Sigmoid colon (tissue), 7 donors: ENCODE results near the gene NAGS. TPM values are rescaled to one million over a fixed set of nuclear protein-coding genes. Genes with fewer than 3 reads are reported as not detected.
"Not testable (repeated sequence)": the region's sequence is repeated elsewhere in the genome, so short reads cannot be mapped to it uniquely, and the experiment has no call there.

Experiments
- DNase-seq: peaks from one replicate; pipeline ENCODE4 v3.0.0-alpha.2; 2019
- H3K27ac ChIP-seq, 4 donors: fragments of 200-600 bp; sonication (generic); one replicate each; pipeline ENCODE4 v1.5.1; 2016 to 2019; ENCODE audit warnings: mild to moderate bottlenecking in 1 of 4
- H3K27me3 ChIP-seq, 3 donors: fragments of 200-600 bp; sonication (generic); one replicate each; pipeline ENCODE4 v1.5.1; 2019; ENCODE audit warnings: mild to moderate bottlenecking in 1 of 3
- H3K36me3 ChIP-seq, 4 donors: fragments of 200-600 bp; sonication (generic); one replicate each; pipeline ENCODE4 v1.5.1; 2016 to 2019
- H3K4me1 ChIP-seq, 4 donors: fragments of 200-600 bp; sonication (generic); one replicate each; pipeline ENCODE4 v1.5.1; 2017 to 2019
- H3K4me3 ChIP-seq, 4 donors: fragments of 200-600 bp; sonication (generic); one replicate each; pipeline ENCODE4 v1.5.1; 2017 to 2019; ENCODE audit warnings: mild to moderate bottlenecking in 2 of 4, moderate library complexity in 1 of 4
- H3K9me3 ChIP-seq, 4 donors: fragments of 200-600 bp in 3 of 4; sonication (generic) in 3 of 4; one replicate each; pipeline versions ENCODE4 v1.5.1 to v1.6.1; 2013 to 2019
- EP300 ChIP-seq, 4 donors: sonication (generic); formaldehyde crosslinking; IDR thresholded peaks; one replicate each; pipeline ENCODE4 v1.6.1; 2017; ENCODE audit warnings: antibody characterized with exemption in 4 of 4
- POLR2A ChIP-seq, 2 donors: fragments of 450-650 bp; IDR thresholded peaks; one replicate each; pipeline ENCODE4 v1.6.1; 2016; ENCODE audit warnings: antibody characterized with exemption in 2 of 2, mild to moderate bottlenecking in 2 of 2, moderate library complexity in 2 of 2
- POLR2AphosphoS5 ChIP-seq, 4 donors: sonication (generic); formaldehyde crosslinking; IDR thresholded peaks; one replicate each; pipeline ENCODE4 v1.6.1; 2017; ENCODE audit warnings: antibody characterized with exemption in 4 of 4
- WGBS, 2 donors: extraction: QIAGEN DNeasy Blood & Tissue Kit; methylation state at CpG; one replicate each; pipeline ENCODE4 v1.1.7; 2013; 5-methylcytosine and 5-hydroxymethylcytosine counted together
- intact Hi-C: fragments of 100-400 bp; cut with DNase I; formaldehyde crosslinking; loops from one replicate; pipeline ENCODE4 v1.15.1; 2023
- polyA plus RNA-seq, 3 donors: library from polyadenylated mRNA; stranded (reverse); fragments of 200-250 nt; gene quantifications; one replicate each; pipeline ENCODE4 v1.2.3, GENCODE V29; 2013
- total RNA-seq, 4 donors: library from RNA; depleted of rRNA; stranded (reverse); fragments of >200 nt; gene quantifications; one replicate each; pipeline ENCODE4 v1.1.0, GENCODE V29; 2016
- TF ChIP-seq, protein P1 (sequence below), 4 experiments: fragments of 450-650 bp in 3 of 4; fragments of 200-600 bp in 1 of 4; IDR thresholded peaks; one replicate each; pipeline ENCODE4 v1.5.1; 2016 to 2019; ENCODE audit warnings: antibody characterized with exemption in 4 of 4, mild to moderate bottlenecking in 3 of 4, moderate library complexity in 2 of 4
- donor health status: healthy with polysubstance abuse.
- donor health status: Bipolar disorder and iron deficiency.
- donor health status: healthy.

NAGS gene
- total and polyA plus RNA-seq, 7 donors, result 0.54 to 13.2 (median 1.4) TPM

DNA sequence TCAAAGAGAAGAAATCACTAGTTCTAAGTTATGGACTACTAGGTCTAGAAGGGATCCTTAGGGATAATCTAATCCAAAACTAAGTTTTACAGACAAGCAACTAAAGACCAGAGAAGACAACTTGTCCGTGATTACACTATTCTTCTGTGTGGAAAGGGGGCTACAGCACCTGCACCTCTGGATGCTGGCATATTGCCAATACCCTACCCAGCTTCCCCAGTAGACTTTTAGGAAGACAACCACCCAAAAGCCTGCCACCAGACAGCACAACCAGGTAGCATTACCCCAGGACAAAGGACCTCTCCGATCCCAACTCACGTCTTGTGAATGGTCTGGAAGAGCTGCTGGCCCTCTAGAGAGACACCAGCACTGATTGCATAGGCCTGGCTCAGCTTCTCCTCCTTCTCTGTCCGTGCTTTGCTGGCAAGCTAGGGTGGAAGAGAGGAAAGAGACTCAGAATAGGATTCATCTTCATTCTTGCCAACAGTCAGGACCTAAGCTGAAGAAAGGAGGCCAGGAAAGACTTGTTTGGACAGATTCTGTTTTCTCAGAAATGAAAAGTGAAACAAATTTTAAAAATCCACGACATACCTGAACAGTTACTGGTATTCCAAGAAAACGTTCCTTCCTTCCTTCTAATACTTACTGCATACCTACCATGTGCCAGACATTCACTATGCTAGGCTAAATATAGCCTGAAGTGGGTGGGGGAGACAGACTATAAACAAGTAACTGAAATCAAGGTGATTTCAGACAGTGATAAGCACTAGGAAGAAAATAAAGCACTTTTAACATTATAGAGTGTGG lies 35.6 kb downstream of the NAGS start:
- Histone ChIP-seq H3K36me3 (peaks cover 0 to 28% (median 17%) of the 10 kb centered on the region in 4 donors), H3K27ac (peak overlapping the region; percentile 62 to 72 (median 67)), H3K9me3 (no peaks in the 10 kb centered on the region), H3K4me1 (peaks cover 0 to 57% (median 41%) of the 10 kb centered on the region in 4 donors), H3K27me3 (no peaks in the 10 kb centered on the region), H3K4me3 (no peak overlapping the region)
- TF ChIP-seq POLR2AphosphoS5 (IDR thresholded peaks at IDR 0.05) (no peak), POLR2A (IDR thresholded peaks at IDR 0.05) (no peak), EP300 (IDR thresholded peaks at IDR 0.05) (no peak)
- TF ChIP-seq, protein P1, sequence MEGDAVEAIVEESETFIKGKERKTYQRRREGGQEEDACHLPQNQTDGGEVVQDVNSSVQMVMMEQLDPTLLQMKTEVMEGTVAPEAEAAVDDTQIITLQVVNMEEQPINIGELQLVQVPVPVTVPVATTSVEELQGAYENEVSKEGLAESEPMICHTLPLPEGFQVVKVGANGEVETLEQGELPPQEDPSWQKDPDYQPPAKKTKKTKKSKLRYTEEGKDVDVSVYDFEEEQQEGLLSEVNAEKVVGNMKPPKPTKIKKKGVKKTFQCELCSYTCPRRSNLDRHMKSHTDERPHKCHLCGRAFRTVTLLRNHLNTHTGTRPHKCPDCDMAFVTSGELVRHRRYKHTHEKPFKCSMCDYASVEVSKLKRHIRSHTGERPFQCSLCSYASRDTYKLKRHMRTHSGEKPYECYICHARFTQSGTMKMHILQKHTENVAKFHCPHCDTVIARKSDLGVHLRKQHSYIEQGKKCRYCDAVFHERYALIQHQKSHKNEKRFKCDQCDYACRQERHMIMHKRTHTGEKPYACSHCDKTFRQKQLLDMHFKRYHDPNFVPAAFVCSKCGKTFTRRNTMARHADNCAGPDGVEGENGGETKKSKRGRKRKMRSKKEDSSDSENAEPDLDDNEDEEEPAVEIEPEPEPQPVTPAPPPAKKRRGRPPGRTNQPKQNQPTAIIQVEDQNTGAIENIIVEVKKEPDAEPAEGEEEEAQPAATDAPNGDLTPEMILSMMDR (IDR thresholded peaks at IDR 0.05), result no peak
- intact Hi-C loops, result loop anchor here (2.0 kb wide), 1 partner anchor 95 kb away; no protein-coding TSS in a partner anchor
- 70 to 78% methylated on average over 6 of the region's 6 CpGs for WGBS, 2 donors
- no peak for DNase-seq

DNA sequence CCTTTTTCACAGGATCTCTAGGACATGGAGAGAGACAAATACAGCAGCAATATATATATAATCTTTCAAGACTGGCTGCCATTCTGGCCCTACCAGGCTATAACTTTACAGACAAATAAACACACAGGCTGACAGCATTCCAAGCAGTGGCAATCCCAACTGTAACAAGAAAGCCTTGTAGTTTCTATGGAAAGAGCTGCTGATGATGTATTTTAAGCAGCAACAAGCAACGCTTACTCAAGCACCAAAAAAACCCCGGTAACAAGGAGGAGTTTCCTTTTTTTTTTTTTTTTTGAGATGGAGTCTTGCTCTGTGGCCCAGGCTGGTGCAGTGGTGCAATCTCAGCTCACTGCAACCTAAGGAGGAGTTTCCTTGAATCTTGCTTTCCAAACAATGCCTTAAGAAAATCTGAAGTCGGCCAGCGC lies 38.9 kb downstream of the NAGS start:
- H3K36me3 ChIP-seq, result peaks cover 0 to 12% (median 0%) of the 10 kb centered on the region in 4 donors
- H3K27me3 ChIP-seq, result no peaks in the 10 kb centered on the region
- intact Hi-C loops, result no loop called here
- peak; percentile 72 for DNase-seq
- TF ChIP-seq POLR2A (IDR thresholded peaks at IDR 0.05) (no peak), POLR2AphosphoS5 (IDR thresholded peaks at IDR 0.05) (no peak), EP300 (IDR thresholded peaks at IDR 0.05) (no peak)
- TF ChIP-seq, protein P1 (IDR thresholded peaks at IDR 0.05), result no peak
- peak overlapping the region; percentile 19 to 71 (median 56) for H3K27ac ChIP-seq
- no peak overlapping the region for H3K4me3 ChIP-seq
- WGBS, 2 donors, result 66 to 80% methylated on average over 4 of the region's 4 CpGs
- peaks cover 0 to 56% (median 41%) of the 10 kb centered on the region in 4 donors for H3K4me1 ChIP-seq
- no peaks in the 10 kb centered on the region for H3K9me3 ChIP-seq

DNA sequence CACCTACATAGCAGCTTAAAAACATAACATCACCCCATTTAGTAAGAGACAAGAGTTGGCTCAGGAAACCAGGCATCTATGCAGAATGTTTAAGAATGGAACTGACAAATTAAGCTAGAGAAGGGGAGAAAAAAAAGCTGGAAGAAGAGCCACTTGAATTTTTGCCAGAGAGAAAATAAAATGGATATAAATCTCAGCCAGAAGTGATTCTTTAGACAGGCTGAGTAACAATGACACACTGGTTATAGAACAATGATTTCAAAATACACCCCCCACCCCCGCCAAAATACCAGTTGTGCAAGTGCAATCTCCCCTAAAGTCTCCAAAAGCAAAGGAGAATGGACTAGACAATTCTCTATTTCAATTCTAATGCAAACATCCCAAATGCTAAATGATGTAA lies 39.6 kb downstream of the NAGS start:
- intact Hi-C loops, result no loop called here
- Histone ChIP-seq H3K9me3 (no peaks in the 10 kb centered on the region), H3K36me3 (peaks cover 0 to 10% (median 3%) of the 10 kb centered on the region in 4 donors), H3K4me1 (peaks cover 0 to 48% (median 41%) of the 10 kb centered on the region in 4 donors), H3K27ac (peak overlapping the region in 2 of 4 donors; percentile 62 to 71), H3K4me3 (no peak overlapping the region), H3K27me3 (no peaks in the 10 kb centered on the region)
- TF ChIP-seq EP300 (IDR thresholded peaks at IDR 0.05), result no peak
- no peak for TF ChIP-seq POLR2A (IDR thresholded peaks at IDR 0.05)
- DNase-seq, result no peak
- 73 to 78% methylated on average over 1 of the region's 1 CpG for WGBS, 2 donors

DNA sequence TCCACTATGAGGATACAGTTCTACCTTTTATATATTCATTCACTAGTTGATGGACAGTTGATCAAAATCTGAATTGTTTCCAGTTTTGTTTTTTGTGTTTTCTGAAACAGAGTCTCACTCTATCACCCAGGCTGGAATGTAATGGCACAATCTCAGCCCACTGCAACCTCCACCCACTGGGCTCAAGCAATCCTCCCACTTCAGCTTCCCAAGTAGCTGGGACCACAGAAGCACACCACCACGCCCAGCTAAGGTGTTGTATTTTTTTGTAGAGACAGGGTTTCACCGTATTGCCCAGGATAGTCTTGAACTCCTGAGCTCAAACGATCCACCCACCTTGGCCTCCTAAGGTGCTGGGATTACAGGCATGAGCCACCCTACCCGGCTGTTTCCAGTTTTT lies 41.1 kb downstream of the NAGS start:
- intact Hi-C loops, result no loop called here
- peaks cover 4 to 24% (median 12%) of the 10 kb centered on the region in 4 donors for H3K36me3 ChIP-seq
- H3K27ac ChIP-seq, result no peak overlapping the region
- H3K4me3 ChIP-seq, result no peak overlapping the region
- no peaks in the 10 kb centered on the region for H3K27me3 ChIP-seq
- H3K9me3 ChIP-seq, result no peaks in the 10 kb centered on the region
- DNase-seq, result no peak
- TF ChIP-seq EP300 (IDR thresholded peaks at IDR 0.05), result no peak
- TF ChIP-seq POLR2A (IDR thresholded peaks at IDR 0.05), result no peak
- TF ChIP-seq, protein P1 (IDR thresholded peaks at IDR 0.05), result no peak
- TF ChIP-seq POLR2AphosphoS5 (IDR thresholded peaks at IDR 0.05), result no peak
- peaks cover 0 to 38% (median 31%) of the 10 kb centered on the region in 4 donors for H3K4me1 ChIP-seq
- 85 to 92% methylated on average over 4 of the region's 4 CpGs for WGBS, 2 donors

DNA sequence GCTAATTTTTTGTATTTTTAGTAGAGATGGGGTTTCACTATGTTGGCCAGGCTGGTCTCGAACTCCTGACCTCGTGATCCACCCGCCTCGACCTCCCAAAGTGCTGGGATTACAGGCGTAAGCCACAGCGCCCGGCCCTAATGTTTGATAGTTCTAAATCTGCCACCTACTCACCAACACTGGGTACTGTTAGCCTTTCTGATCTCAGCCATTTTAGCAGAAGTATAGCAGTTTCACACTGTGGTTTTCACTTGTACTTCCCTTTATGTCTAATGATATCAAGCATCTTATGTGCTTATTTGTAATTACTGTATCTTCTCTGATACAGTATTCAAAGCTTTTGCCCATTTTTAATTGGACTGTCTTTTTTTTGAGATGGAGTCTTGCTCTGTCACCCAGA lies 42.5 kb downstream of the NAGS start:
- H3K9me3 ChIP-seq, H3K27ac ChIP-seq, H3K27me3 ChIP-seq, intact Hi-C loops, DNase-seq, H3K4me3 ChIP-seq: not testable (repeated sequence)
- 97 to 98% methylated on average over 7 of the region's 7 CpGs for WGBS, 2 donors
- H3K4me1 ChIP-seq, result peaks cover 0 to 25% (median 19%) of the 10 kb centered on the region in 4 donors
- peaks cover 4 to 38% (median 25%) of the 10 kb centered on the region in 4 donors for H3K36me3 ChIP-seq
